Stimulated activated CD4-positive, alpha-beta T cell treated with anti-CD3 and anti-CD28 coated beads, Interleukin-1b, Interleukin-23, amount 100 ng/mL, for 48 hours (primary cell): ENCODE results near the gene PPME1.

Source experiments
- DNase-seq: peaks from one replicate; pipeline ENCODE4 v3.0.0-alpha.2; 2020

The PPME1 gene

GRCh38 chr11:74162681-74163467, 8.2 kb upstream of the PPME1 start:
- no peak for DNase-seq

- no peak for DNase-seq
Measured at GRCh38 chr11:74168838-74169237, 2.3 kb upstream of the PPME1 start.

- DNase-seq, result no peak
Measured at GRCh38 chr11:74169738-74170458, 1.2 kb upstream of the PPME1 start.

GRCh38 chr11:74171630-74171968, 510 bp downstream of the PPME1 start:
- no peak for DNase-seq

GRCh38 chr11:74171997-74172396, 908 bp downstream of the PPME1 start:
- DNase-seq, result no peak

- DNase-seq, result no peak
Measured at GRCh38 chr11:74175920-74176319, 4.8 kb downstream of the PPME1 start.

GRCh38 chr11:74179234-74180052, 8.4 kb downstream of the PPME1 start:
- DNase-seq, result no peak

GRCh38 chr11:74182635-74183034, 11.5 kb downstream of the PPME1 start:
- no peak for DNase-seq

GRCh38 chr11:74185285-74185684, 14.2 kb downstream of the PPME1 start:
- DNase-seq, result no peak

GRCh38 chr11:74185695-74186094, 14.6 kb downstream of the PPME1 start:
- DNase-seq, result no peak

- no peak for DNase-seq
Measured at GRCh38 chr11:74195828-74196227, 24.7 kb downstream of the PPME1 start.

GRCh38 chr11:74196781-74197486, 25.8 kb downstream of the PPME1 start:
- DNase-seq, result no peak

- no peak for DNase-seq
Measured at GRCh38 chr11:74203966-74204365, 32.9 kb downstream of the PPME1 start.

- DNase-seq, result no peak
Measured at GRCh38 chr11:74204701-74205100, 33.6 kb downstream of the PPME1 start.

- DNase-seq, result no peak
Measured at GRCh38 chr11:74205181-74205580, 34.1 kb downstream of the PPME1 start.

GRCh38 chr11:74206746-74207145, 35.7 kb downstream of the PPME1 start:
- no peak for DNase-seq

GRCh38 chr11:74208507-74208906, 37.4 kb downstream of the PPME1 start:
- no peak for DNase-seq

- no peak for DNase-seq
Measured at GRCh38 chr11:74212533-74212932, 41.4 kb downstream of the PPME1 start.

- no peak for DNase-seq
Measured at GRCh38 chr11:74220376-74220775, 49.3 kb downstream of the PPME1 start.

- DNase-seq, result no peak
Measured at GRCh38 chr11:74221816-74222215, 50.7 kb downstream of the PPME1 start.

GRCh38 chr11:74225565-74225964, 54.5 kb downstream of the PPME1 start:
- DNase-seq, result no peak

- DNase-seq, result no peak
Measured at GRCh38 chr11:74226907-74227306, 55.8 kb downstream of the PPME1 start.
